PC-3 (cell line): Measurements from ENCODE around the gene STX12. TPM values are rescaled to one million over a fixed set of nuclear protein-coding genes. Genes with fewer than 3 reads are reported as not detected.
A peak's percentile ranks its signal among the peaks of the same experiment; 100 is the strongest.

ENCODE experiments used
- ATAC-seq: fragments of 200-7000 bp; cut with Tn5 transposase; 2 replicates; pipeline ENCODE4 v1.9.1; 2020; ENCODE audit warnings: mild to moderate bottlenecking, moderate library complexity
- BruUV-seq: library from RNA; stranded (reverse); fragments of 400-500 nt; replicated peaks from 2 replicates; lab custom pipeline; 2021; lab: Mats Ljungman, UMichigan
- CTCF ChIA-PET: fragments of 300-600 bp; sonication (Branson Sonifier 250); formaldehyde crosslinking; loops from one replicate; lab custom pipeline; 2022; ENCODE audit warnings: antibody characterized with exemption; lab: Charles Lee
- POLR2A ChIA-PET: fragments of 300-600 bp; sonication (Branson Sonifier 250); formaldehyde crosslinking; loops from one replicate; lab custom pipeline; 2022; ENCODE audit warnings: antibody characterized with exemption; ENCODE audit not compliant: unreplicated experiment; lab: Charles Lee
- DNase-seq: peaks from one replicate; pipeline ENCODE4 v3.0.0-alpha.2; 2015
- H2AFZ ChIP-seq: fragments of 300-600 bp; sonication (generic); 2 replicates; pipeline ENCODE4 v1.6.0; 2016; ENCODE audit warnings: antibody characterized with exemption, low read length
- H3F3A ChIP-seq: fragments of 300-600 bp; sonication (generic); one replicate; pipeline ENCODE4 v1.6.0; 2017; ENCODE audit warnings: antibody characterized with exemption, low read length, control low read depth, mild to moderate bottlenecking; ENCODE audit not compliant: unreplicated experiment
- H3K27ac ChIP-seq: fragments of 300-600 bp; sonication (generic); 2 replicates; pipeline ENCODE4 v1.5.1; 2016; ENCODE audit warnings: mild to moderate bottlenecking, low read length
- H3K27me3 ChIP-seq: fragments of 300-600 bp; sonication (generic); 2 replicates; pipeline ENCODE4 v1.6.1; 2016; ENCODE audit warnings: low read length, mixed read lengths
- H3K36me3 ChIP-seq: fragments of 300-600 bp; sonication (generic); 2 replicates; pipeline ENCODE4 v1.6.1; 2016; ENCODE audit warnings: low read depth, mixed run types, low read length, mixed read lengths
- H3K4me1 ChIP-seq: fragments of 300-600 bp; sonication (generic); 2 replicates; pipeline ENCODE4 v1.5.1; 2016; ENCODE audit warnings: low read length; ENCODE audit not compliant: insufficient read depth
- H3K4me2 ChIP-seq: fragments of 300-600 bp; sonication (generic); 2 replicates; pipeline ENCODE4 v1.6.0; 2016; ENCODE audit warnings: low read length
- H3K4me3 ChIP-seq: fragments of 300-600 bp; sonication (generic); 2 replicates; pipeline ENCODE4 v1.5.1; 2016; ENCODE audit warnings: mild to moderate bottlenecking, low read length, mixed read lengths
- H3K79me2 ChIP-seq: fragments of 300-600 bp; sonication (generic); 2 replicates; pipeline ENCODE4 v1.6.1; 2017; ENCODE audit warnings: low read length, mixed read lengths
- H3K9ac ChIP-seq: fragments of 300-600 bp; sonication (generic); 2 replicates; pipeline ENCODE4 v1.6.0; 2016; ENCODE audit warnings: mild to moderate bottlenecking, low read length
- H3K9me2 ChIP-seq: fragments of 300-600 bp; sonication (generic); replicated peaks from 2 replicates; pipeline ENCODE4 v1.6.1; 2016; ENCODE audit warnings: mixed run types, low read length, mixed read lengths
- H3K9me3 ChIP-seq: fragments of 300-600 bp; sonication (generic); 2 replicates; pipeline ENCODE4 v1.6.1; 2016; ENCODE audit warnings: low read length, mixed read lengths
- H4K20me1 ChIP-seq: fragments of 300-600 bp; sonication (generic); 2 replicates; pipeline ENCODE4 v1.6.1; 2016; ENCODE audit warnings: low read length, mixed read lengths
- CTCF ChIP-seq: fragments of 300-600 bp; sonication (generic); conservative IDR thresholded peaks from 2 replicates; pipeline ENCODE4 v1.5.1; 2017; ENCODE audit warnings: antibody characterized with exemption, low read depth, mild to moderate bottlenecking, low read length
- EZH2 ChIP-seq: fragments of 300-600 bp; sonication (generic); IDR thresholded peaks from one replicate; pipeline ENCODE4 v1.6.1; 2017; ENCODE audit warnings: antibody characterized with exemption, mild to moderate bottlenecking, low read length; ENCODE audit not compliant: unreplicated experiment
- EZH2phosphoT487 ChIP-seq: fragments of 300-600 bp; sonication (generic); IDR thresholded peaks from 2 replicates; pipeline ENCODE4 v1.6.1; 2018; ENCODE audit warnings: mild to moderate bottlenecking, antibody characterized with exemption, low read length, borderline replicate concordance
- intact Hi-C: fragments of 100-400 bp; cut with micrococcal nuclease; formaldehyde crosslinking; loops from 2 replicates; pipeline ENCODE4 v1.9.0; 2023
- total RNA-seq: library from RNA; depleted of rRNA; stranded (reverse); fragments of >200 nt; gene quantifications from 2 replicates; pipeline ENCODE4 v1.2.3, GENCODE V29; 2014

Gene STX12
- total RNA-seq, 1 experiment from 2014 or later, result 28.5 TPM

DNA sequence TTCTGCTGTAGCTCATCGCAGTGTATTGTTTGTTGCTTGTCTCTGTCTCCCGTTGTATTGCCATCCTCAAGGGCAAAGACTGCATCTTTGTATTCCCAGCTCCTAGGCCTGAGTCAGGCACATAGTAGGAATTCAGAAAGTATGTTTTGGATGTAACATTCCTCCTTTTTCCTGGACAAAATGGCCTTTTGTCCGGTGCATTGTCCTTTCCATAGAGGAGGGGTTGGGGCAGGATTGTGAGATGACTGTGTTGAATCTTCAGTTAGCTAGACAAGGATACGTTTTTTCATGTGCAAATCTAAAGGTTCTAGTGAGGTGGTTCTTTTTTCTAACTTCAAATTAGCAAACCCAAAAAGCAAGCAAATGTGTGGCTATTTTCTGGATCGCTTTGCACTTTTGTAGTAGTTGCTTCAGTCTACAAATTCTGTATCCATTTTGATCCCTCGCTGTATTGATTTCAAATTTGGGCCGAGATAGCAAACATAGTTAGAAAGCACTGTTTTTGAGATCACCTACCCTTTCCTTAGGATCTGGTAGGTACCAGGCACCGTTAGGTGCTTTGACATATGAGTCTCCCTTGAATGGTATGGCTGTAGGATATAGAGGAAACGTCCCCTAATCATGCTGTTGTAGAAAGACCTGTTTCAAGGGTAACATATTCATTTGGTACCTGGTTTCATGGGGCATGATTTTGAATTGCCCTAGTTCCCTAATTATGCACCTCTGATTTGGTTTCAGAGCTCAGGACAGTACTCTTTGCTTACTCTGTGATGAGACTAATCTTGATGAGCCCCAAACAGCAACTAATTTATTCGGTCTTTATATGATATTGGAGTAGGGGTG is 58.8 kb downstream of the STX12 start:
- peaks cover 8% of the 10 kb centered on the region for H4K20me1 ChIP-seq
- H3K4me1 ChIP-seq, result peaks cover 19% of the 10 kb centered on the region
- peak overlapping the region; percentile 99 for H3K9ac ChIP-seq
- ChIA-PET CTCF (no interaction called here), POLR2A (interaction anchor here (1.3 to 1.5 kb wide), 2 partner anchors 59 to 106 kb away, joined by 4 to 11 read pairs; partner anchors contain the start of genes FAM76A and STX12)
- H3K4me3 ChIP-seq, result peak overlapping the region; percentile 95
- no peaks in the 10 kb centered on the region for H3K9me2 ChIP-seq
- H3K9me3 ChIP-seq, result no peaks in the 10 kb centered on the region
- H3K4me2 ChIP-seq, result peak overlapping the region; percentile 86
- BruUV-seq, result no TSS peak
- H3K27me3 ChIP-seq, result no peaks in the 10 kb centered on the region
- TF ChIP-seq EZH2 (no peak), EZH2phosphoT487 (no peak), CTCF (no peak)
- peaks cover 60% of the 10 kb centered on the region for H3K79me2 ChIP-seq
- ATAC-seq, result peak; percentile 3; the same call in 1 of the 2 replicates
- H3F3A ChIP-seq, result no peaks in the 10 kb centered on the region
- no peak for DNase-seq
- H2AFZ ChIP-seq, result peak overlapping the region; percentile 92; the same call in 1 of the 2 replicates
- H3K27ac ChIP-seq, result no peak overlapping the region
- intact Hi-C loops, result loop anchor here (5.0 kb wide), 1 partner anchor 159 kb away; the partner anchor contains the start of gene IFI6
- H3K36me3 ChIP-seq, result peaks cover 19% of the 10 kb centered on the region

- intact Hi-C loops, result loop anchor here (5.0 kb wide), 1 partner anchor 160 kb away; the partner anchor contains the start of gene IFI6
- Histone ChIP-seq H3K9ac (no peak overlapping the region), H4K20me1 (peaks cover 8% of the 10 kb centered on the region), H3F3A (no peaks in the 10 kb centered on the region), H3K36me3 (peaks cover 21% of the 10 kb centered on the region), H3K9me2 (no peaks in the 10 kb centered on the region), H3K27me3 (no peaks in the 10 kb centered on the region), H3K27ac (no peak overlapping the region), H3K4me2 (peak overlapping the region; percentile 86), H3K9me3 (no peaks in the 10 kb centered on the region), H3K4me3 (peak overlapping the region; percentile 95), H3K4me1 (peaks cover 19% of the 10 kb centered on the region), H2AFZ (no peak overlapping the region), H3K79me2 (peaks cover 62% of the 10 kb centered on the region)
- POLR2A ChIA-PET, result interaction anchor here (0.6 kb wide), 1 partner anchor 810 kb away, joined by 4 read pairs; no protein-coding TSS in a partner anchor
- no peak for TF ChIP-seq CTCF
- no peak for TF ChIP-seq EZH2
- no peak for TF ChIP-seq EZH2phosphoT487
- CTCF ChIA-PET, result no interaction called here
- DNase-seq (peak; percentile 25), ATAC-seq (no peak)
- BruUV-seq, result no TSS peak
Observed at GRCh38 chr1:27832762-27833161, 59.7 kb downstream of the STX12 start.
